Transverse colon (tissue), 3 donors: ENCODE results near the gene AGAP1.

Source experiments
- CTCF ChIP-seq, 5 experiments: fragments of 200-600 bp in 3 of 5; fragments of 450-650 bp in 2 of 5; sonication (generic) in 3 of 5; IDR thresholded peaks; 1 replicate in 2 of 5; 2 replicates in 3 of 5; pipeline ENCODE4 v1.5.1; 2016 to 2017; ENCODE audit warnings: antibody characterized with exemption in 5 of 5, inconsistent platforms in 3 of 5, mild to moderate bottlenecking in 2 of 5, moderate library complexity in 1 of 5
- POLR2A ChIP-seq: fragments of 450-650 bp; IDR thresholded peaks from one replicate; pipeline ENCODE4 v1.6.1; 2016; ENCODE audit warnings: antibody characterized with exemption, mild to moderate bottlenecking, moderate library complexity

DNA sequence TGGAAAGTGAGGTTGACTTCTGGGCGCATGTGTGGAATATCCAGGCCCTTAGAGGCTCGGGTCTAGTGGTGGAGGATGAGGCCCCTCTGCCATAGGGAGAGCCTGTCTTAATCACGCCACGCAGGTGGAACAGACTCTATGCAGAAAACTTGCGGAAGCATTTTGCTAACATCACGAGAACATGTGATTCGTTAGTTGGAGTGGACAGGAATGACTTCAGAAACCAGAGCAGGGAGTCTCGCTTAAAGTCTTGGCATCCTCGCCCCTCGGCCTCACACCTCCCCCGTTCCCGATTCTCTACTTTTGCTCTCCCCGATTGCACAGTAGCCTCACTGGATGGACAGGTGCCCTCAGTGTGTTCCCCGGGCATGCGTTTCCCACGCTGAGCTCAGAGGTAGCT, 340.9 kb downstream of the AGAP1 start:
- TF ChIP-seq CTCF (IDR thresholded peaks at IDR 0.05), result no peak
- TF ChIP-seq POLR2A, result no peak
